Testis (tissue), 2 donors: ENCODE measurements around the gene EXOC3L4.

Source experiments
- CTCF ChIP-seq, 3 experiments: fragments of 450-650 bp in 2 of 3; fragments of 200-600 bp in 1 of 3; sonication (generic) in 1 of 3; IDR thresholded peaks; one replicate each; pipeline ENCODE4 v1.5.1; 2016 to 2019; ENCODE audit warnings: antibody characterized with exemption in 3 of 3, mild to moderate bottlenecking in 2 of 3, moderate library complexity in 1 of 3
- POLR2A ChIP-seq: fragments of 450-650 bp; IDR thresholded peaks from one replicate; pipeline ENCODE4 v1.6.1; 2017; ENCODE audit warnings: antibody characterized with exemption, mild to moderate bottlenecking, moderate library complexity

GRCh38 chr14:103121846-103122584 is 27.5 kb downstream of the EXOC3L4 start:
- TF ChIP-seq CTCF (IDR thresholded peaks at IDR 0.05) (no peak), POLR2A (no peak)
